Activated CD4-positive, alpha-beta T cell treated with anti-CD3 and anti-CD28 coated beads, Interleukin-10, Interleukin-2, amounts not matched to agents 100 ng/mL and 50 ng/mL, durations not matched to agents 16 hours and 8 hours (primary cell): Measurements from ENCODE around the gene CLCN1.
"Not testable (repeated sequence)": the region's sequence is repeated elsewhere in the genome, so short reads cannot be mapped to it uniquely, and the experiment has no call there.

Experiments
- DNase-seq: peaks from one replicate; pipeline ENCODE4 v3.0.0-alpha.2; 2020

The CLCN1 gene

GRCh38 chr7:143315776-143316175, at the start of gene CLCN1:
TSS of gene CLCN1 (plus strand) at chr7:143316111. CDS start at chr7:143316213, 102 bp downstream.
- DNase-seq, result no peak

- no peak for DNase-seq
Measured at GRCh38 chr7:143269251-143269650, 46.7 kb upstream of the CLCN1 start.

DNA sequence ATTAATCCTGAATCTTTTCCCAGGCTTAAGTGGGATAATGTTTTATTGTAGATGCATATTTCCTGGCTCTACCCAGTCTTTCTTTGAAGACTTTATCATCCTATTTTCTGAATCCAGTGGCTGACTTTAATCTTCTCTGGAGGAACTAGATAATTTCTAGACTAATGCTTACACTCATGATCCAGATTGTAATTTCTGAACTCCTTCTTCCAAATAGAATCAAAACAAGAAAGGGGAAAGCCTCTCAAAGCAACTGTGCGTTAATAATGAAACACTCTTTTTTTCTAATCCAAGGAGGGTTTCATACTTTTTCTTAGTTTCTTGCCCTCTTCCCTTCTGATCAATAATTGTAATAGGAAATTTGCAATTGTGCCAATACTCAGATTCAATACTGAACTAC, 44.7 kb upstream of the CLCN1 start:
- peak; percentile 36 for DNase-seq

DNA sequence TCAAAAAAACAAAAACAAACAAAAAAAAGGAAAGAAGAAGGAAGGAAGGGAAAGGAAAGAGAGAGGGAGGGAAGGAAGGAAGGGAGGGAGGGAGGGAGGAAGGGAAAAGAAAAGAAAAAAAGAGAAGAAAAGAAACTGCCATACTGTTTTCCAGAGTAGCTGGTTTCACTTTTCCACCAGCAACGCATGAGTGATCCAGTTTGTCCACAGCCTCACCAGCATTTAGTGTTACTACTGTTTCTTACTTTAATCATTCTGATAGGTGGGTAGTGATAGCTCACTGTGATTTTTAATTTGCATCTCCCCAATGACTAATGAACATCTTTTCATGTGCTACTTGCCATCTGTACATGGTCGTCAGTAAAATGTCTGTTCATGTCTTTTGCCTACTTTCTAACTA, 43.0 kb upstream of the CLCN1 start:
- no peak for DNase-seq

GRCh38 chr7:143279186-143280098, 36.5 kb upstream of the CLCN1 start:
- no peak for DNase-seq

DNA sequence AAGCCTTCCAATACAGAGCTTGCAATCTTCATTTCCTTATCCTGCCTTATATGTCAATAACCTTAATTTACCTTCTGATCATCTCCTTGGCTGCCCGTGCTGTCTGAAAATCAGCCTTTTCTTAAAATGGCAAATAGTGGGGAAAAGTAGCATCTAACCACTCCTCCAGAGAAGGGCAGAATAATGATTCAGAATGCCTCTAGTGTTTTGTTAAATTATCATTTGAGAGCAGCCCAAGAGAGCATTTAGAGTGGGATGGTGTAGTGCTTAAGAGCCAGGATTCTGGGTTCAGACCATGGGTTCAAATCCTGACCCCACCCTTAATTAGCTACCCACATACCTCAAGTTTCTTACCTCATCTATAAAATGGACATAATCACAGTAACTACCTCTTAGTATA, 35.8 kb upstream of the CLCN1 start:
- DNase-seq, result no peak

DNA sequence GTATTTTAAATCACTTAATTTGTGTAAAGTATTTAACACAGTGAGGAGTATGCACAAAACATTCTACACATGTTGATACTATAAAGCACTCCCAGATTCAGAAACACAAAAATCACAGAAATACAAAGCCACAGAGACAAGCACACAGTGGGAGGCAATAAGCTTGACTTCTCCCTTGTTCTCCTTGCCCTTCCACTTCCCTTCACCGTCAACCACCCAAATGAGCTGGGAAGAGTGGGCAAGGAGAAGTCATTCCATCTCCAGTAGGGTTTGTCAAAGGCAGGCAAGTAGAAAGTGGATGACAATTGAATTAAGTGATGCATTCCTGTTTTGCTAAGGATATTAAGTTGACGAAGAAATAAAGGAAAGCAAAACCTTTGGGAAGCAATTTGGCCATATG, 35.3 kb upstream of the CLCN1 start:
- DNase-seq, result no peak

- DNase-seq, result no peak
Measured at GRCh38 chr7:143281529-143281928, 34.4 kb upstream of the CLCN1 start.

- no peak for DNase-seq
Measured at GRCh38 chr7:143282124-143282523, 33.8 kb upstream of the CLCN1 start.

DNA sequence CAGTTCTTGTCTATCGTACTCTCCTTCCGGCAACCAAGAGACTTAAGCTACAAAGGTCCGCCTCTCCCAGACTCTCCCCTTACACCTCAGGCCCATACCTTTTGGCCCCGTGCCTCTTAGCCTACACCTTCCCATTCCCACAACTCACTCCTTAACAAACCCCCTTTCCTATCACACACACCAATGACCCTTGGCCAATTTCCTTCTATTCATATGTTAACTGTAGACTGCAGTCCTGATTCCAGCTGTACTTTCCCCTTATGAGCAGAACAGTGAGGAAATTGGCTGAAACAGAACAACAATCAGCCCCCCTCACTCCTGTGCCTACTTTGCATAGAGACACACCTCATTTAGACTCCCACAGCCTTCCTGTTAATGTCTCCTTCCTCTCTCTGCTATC, 32.5 kb upstream of the CLCN1 start:
- DNase-seq, result no peak

GRCh38 chr7:143284591-143285469, 31.1 kb upstream of the CLCN1 start, which contains the start of gene TMEM139:
TSS of gene TMEM139 (plus strand) at chr7:143284958. CDS start at chr7:143285958, 1,000 bp downstream.
- DNase-seq, result no peak

DNA sequence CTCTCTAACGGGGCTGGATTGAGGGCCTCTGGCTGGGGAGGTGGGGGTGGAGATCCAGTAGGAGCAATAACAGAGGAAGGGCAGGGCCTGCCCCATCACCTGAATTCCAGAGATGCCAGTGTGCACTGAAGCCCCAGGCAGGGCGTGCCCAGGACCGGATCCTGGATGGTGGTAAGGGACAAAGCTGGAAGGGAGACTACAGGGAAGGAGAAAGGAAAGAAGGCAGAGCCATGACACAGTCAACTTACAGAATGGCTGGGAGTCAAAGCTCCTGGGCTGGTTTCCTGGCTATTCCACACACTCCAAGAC, 30.5 kb upstream of the CLCN1 start:
- no peak for DNase-seq

DNA sequence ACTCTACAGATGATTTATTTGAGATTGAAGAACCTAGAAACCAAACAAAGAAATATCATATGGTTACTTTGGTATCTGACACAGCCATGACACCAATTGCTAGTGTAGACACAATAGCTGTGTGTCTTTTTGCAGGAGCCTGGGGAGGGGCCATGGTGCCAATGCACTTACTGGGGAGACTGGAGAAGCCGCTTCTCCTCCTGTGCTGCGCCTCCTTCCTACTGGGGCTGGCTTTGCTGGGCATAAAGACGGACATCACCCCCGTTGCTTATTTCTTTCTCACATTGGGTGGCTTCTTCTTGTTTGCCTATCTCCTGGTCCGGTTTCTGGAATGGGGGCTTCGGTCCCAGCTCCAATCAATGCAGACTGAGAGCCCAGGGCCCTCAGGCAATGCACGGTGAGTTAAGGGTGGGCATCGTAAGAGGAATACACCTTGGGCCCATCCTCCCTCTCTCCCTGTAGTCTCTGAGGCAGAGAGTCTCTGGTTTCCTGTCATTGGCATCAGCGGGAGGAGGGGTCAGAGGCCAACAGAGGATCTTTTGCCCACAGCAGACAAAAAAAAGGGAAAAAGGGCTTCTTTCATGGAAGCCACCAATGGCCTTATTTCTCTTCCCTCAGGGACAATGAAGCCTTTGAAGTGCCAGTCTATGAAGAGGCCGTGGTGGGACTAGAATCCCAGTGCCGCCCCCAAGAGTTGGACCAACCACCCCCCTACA, 29.9 kb upstream of the CLCN1 start:
- DNase-seq, result no peak

- no peak for DNase-seq
Measured at GRCh38 chr7:143286522-143286890, 29.4 kb upstream of the CLCN1 start.

DNA sequence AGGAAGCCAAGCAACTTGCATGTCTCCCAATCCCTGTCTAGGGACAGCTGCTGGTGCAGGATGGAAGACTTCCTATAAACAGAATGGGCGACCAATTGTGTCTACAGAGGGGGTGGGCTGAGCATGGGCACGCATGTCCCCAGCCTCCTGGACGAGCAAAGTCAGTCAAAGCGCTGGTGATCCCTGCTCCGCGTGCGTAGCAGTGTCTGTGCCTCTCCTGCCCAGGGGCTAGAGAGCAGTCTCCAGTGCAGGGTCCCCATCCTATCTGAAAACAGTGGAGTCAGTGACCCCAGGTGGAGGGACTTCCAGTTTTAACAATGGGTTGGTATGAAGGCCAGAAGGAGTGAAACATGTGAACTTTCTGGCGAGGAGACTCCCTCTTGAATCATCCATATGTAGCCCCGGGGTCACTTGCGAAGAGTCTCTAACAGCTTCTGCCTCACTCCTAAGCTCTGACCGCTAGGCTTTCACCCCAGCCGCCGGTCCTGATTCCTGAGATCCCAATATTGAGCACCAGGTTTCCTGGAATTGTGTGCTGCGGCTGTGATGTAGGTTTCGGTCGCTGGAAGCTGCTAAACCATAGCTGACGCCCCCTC, 28.5 kb upstream of the CLCN1 start:
- DNase-seq, result no peak

DNA sequence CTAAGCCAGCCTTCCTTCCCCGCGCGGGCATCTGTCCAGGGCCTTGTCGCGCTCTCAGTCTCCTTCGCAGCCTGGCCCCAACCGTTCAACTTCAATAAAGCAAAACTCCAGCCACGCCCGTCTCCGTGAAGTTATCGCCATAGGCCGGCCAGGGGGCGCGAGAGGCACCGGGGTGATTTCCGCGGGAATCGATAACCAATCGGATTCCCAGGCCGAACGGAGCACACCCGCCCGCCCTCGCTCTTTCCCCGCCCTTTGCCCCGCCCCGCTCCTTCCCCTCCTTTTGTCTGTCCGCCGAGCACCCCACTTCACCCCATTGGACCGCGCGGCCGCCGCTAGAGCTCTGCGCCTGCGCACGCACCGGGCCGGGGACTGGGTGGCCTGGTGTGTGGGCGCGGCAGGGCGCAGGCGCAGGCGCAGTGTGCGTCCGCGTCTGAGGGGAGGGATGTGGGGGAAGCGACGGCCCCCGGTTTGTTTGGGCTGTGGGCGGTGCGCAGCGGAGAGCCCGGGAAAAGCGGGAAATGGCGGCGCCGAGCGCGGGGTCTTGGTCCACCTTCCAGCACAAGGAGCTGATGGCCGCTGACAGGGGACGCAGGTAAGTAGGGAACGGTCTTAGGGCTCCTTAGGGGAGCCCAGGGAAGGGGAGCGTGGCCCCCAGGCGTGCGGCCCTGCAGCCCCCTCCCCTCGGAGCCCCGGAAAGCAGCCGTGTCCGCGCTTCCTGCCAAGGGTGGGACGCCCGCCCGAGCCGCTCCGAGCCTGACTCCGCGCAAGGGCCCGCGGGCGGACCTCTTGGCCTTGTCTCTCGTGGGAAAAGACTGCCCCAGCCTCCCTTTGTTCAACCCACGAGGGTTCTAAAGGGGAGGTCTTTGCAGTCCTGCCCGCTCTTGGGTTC, 27.7 kb upstream of the CLCN1 start, which contains the start of gene CASP2:
Gene CASP2 (plus strand): TSS at position 417 of the 892 bp plus-strand sequence. CDS start 105 bp downstream, at position 522.
- DNase-seq, result peak; percentile 100

DNA sequence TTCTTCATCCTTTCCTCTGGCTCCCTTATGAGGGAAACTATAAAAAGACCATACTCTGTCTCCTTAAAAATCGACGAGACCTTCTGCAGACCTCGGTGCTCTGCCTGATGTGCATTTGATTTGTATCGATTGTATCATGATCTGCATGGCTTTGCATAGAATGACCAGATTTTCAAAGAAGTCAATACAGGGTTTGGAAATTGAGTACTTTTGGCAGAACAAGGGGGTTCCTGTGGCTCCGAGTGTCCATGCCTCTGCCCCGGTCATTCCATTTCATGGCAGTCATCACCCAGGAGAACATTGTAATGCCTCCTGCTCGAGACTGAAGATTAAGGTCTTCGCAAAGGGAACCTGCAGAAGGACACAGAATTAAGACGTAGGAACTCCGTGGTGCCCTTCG, 27.1 kb upstream of the CLCN1 start:
- no peak for DNase-seq

DNA sequence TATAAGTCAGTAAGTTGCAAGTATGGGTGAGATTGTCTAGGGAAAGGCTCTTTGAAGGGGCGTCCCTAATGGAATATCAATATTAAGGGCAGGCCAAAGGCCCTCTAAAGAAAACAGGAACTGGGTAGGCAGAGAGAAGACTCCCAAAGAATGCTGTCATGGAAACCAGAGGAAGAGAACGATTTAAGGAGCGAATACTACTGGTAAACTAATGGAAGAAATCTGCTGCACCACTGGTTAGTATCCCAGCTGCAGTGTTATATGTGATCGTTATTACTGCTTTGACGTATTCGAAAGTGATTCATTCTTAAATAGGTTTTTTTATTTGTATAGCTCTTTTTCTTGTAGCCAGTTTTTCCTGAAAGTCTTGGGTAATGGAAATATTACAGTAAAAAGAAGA, 26.5 kb upstream of the CLCN1 start:
- DNase-seq, result peak; percentile 28

GRCh38 chr7:143289888-143290287, 26.0 kb upstream of the CLCN1 start:
- DNase-seq, result not testable (repeated sequence)

DNA sequence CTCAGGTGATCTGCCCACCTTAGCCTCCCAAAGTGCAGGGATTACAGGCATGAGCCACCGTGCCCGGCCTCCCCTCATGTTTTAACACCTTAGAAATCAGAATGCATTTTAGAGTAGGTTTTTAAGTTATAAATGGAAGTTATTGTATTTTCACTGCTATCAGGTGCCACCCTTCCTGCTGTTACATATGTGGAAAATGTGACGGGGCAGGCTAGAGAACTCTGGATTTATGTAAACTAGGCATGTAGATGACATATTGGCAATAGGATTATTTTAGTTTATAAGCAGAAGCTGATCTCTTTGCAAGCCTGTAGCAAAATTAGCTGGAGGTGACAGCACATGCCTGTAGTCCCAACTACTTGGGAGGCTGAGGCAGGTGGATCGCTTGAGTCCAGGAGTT, 25.6 kb upstream of the CLCN1 start:
- no peak for DNase-seq

GRCh38 chr7:143292876-143293275, 23.0 kb upstream of the CLCN1 start:
- DNase-seq, result no peak

GRCh38 chr7:143295870-143296269, 20.0 kb upstream of the CLCN1 start:
- no peak for DNase-seq
